ENCODE data around the gene GPSM3.
A peak's percentile ranks its signal among the peaks of the same experiment; 100 is the strongest.
"Not testable (repeated sequence)": the region's sequence is repeated elsewhere in the genome, so short reads cannot be mapped to it uniquely, and the experiment has no call there.

The GPSM3 gene

GRCh38 chr6:32200711-32201475 is 8.4 kb upstream of the GPSM3 start:
- no peak for DNase-seq

- no peak for DNase-seq
Observed at GRCh38 chr6:32198866-32199265, 6.4 kb upstream of the GPSM3 start.

DNA sequence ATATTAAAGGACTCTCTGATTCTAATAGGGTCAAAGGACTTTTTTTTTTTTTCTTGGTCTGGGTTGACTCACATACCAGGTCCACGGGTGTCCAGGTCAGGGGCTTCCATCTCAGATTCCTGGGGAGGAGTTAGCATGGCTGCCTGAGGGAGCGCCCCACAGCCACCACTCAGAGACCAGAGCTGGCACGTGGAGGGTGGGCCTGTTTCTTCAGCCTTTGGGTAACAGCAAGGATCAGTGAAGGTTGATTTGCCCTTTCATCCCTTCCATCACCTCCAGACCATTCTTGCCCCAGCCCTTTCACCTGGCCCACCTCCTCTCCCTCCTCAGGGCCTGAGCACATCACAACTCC is 5.9 kb upstream of the GPSM3 start:
- no peak for DNase-seq

DNA sequence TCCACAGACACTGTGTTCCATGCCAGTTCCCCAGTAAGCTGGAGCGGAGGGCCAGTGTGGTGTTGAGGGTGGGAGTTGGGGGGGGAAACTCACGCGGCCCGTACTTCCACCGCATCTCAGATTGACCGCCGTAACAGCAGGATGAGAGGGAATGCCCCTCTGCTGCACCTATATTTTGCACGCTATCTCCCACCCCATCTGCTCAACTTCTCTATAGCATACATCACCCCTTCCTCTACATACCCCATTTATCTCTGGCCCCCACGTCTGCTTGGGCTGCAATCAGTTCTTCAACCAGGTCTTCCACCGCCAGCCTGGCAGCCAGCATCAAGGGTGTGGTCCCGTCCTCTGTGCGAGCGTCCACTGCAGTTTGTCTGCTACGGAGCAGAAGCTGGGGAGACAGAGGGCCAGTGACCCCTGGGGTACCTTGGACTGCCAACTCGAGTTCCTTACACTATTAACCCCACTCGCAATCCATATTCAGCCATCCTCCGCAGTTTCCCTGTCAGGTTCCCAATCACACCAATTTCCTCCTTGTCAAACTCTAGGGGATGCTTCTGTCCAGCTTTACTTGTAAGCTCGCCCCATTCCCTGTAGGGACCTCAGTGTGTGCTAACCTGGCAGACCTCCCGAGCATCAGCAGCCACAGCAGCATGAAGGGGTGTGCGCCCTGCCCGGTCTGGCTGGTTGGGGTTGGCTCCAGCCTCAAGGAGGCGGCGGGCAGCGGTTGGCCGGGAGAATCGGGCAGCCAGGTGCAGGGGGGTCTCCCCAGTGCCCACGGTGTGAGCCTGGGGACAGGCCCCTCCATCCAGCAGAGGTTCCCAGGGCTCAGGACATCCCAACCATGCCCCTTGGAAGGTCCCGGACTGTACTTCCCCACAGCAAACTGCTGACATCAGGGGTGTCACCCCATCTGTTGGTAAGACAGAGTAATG is 4.5 kb upstream of the GPSM3 start:
- DNase-seq, result no peak

- no peak for DNase-seq
Observed at GRCh38 chr6:32195902-32196681, 3.6 kb upstream of the GPSM3 start.

- DNase-seq, result peak; percentile 95
Observed at GRCh38 chr6:32195652-32195901, 3.1 kb upstream of the GPSM3 start.

DNA sequence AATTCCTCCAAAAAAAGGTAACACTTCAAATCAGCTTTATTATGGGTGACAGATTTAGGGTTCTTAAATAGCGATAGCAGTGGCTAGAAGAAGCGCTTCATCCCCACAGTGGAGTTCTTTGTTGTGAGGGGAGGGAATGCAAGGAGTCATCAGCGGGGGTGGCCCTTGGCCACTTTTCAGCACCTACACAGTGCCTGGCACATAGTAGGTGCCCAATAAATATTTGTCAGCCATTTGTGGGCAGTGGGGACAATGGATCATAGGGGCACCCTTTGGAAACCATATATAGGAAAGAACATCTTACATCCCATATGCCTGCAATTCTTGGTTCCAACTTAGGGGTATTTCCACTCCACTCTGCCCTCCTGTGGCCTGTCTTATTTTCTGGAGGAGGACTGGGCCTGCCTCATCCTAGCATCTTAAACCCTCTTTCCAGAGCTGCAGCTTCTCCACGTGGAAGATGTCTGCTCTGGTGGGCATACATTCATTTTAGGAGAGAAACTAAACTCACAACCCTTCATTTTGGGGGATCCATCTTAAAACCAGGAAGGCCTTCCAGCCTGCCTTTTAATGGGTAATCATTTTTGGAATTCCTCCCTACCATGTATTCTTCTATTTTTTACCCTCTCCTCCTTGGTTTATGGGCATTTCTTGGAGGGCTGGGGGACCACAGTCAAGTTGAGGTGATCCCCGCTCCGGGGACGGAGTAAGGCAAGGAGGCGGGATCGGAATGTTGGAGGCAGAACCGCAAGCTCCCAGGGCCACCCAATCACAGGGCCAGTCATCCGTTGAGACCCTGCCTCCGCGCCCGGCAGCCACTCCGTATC is 2.6 kb upstream of the GPSM3 start:
- no peak for DNase-seq

GRCh38 chr6:32194388-32194787 is 1.9 kb upstream of the GPSM3 start:
- DNase-seq, result no peak

DNA sequence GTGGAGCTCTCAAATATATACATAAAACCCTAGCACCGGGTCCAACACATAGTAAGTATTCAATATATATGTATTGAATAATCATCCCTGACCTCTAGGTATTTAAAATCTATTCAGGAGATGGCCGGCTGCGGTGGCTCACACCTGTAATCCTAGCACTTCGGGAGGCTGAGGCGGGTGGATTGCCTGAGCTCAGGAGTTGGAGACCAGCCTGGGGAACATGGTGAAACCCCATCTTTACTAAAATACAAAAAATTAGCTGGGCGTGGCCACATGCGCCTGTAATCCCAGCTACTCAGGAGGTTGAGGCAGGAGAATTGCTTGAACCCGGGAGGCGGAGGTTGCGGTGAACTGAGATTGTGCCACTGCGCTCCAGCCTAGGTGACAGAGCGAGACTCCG is 653 bp upstream of the GPSM3 start:
- not testable (repeated sequence) for DNase-seq

GRCh38 chr6:32191696-32192607 is 491 bp downstream of the GPSM3 start:
- no peak for DNase-seq

- no peak for DNase-seq
Observed at GRCh38 chr6:32190911-32191677, 1.3 kb downstream of the GPSM3 start.

DNA sequence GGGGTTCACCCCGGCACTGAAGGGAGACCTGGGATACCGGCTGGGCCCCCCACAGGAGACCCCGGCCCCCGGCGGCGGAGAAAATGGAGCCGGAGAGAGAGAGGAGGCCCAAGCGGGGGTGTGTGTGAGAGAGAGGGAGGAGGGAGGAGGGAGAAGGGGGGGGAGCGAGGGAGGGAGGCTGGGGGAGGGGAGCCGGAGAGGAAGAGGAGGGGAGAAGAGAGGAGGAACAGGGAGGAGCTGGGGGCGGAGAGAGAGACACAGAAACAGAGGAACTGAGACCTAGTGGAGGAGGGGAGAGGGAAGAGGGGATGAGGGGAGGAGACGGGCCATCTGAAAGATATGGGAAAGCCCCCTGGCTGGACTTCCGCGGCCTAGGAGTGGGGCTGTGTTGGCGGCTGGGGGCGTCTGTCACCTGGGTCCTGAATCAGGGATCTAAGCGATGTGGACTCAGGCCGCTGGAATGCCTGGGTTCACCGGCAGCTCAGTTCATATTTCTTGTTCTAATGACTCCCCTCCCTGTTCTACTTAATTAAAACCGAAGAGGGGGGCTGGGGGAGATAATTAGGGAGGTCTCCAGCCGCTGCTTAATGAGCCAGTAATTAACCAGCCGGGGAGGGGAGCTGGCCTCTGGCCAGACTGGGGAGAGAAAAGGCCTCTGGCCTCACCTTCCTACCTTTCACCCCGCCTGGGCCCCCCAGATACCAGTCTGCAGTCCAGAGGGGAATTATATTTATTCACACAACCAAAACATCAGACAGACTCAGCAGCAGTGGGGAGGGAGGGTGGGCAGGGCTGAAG is 2.2 kb downstream of the GPSM3 start, which contains the start of gene PBX2:
Gene PBX2, minus strand, starts transcription at position 149 of the 798 bp plus-strand sequence. CDS start 287 bp downstream, outside the sequence.
- peak; percentile 74 for DNase-seq

- DNase-seq, result no peak
Observed at GRCh38 chr6:32189742-32190053, 2.7 kb downstream of the GPSM3 start.

DNA sequence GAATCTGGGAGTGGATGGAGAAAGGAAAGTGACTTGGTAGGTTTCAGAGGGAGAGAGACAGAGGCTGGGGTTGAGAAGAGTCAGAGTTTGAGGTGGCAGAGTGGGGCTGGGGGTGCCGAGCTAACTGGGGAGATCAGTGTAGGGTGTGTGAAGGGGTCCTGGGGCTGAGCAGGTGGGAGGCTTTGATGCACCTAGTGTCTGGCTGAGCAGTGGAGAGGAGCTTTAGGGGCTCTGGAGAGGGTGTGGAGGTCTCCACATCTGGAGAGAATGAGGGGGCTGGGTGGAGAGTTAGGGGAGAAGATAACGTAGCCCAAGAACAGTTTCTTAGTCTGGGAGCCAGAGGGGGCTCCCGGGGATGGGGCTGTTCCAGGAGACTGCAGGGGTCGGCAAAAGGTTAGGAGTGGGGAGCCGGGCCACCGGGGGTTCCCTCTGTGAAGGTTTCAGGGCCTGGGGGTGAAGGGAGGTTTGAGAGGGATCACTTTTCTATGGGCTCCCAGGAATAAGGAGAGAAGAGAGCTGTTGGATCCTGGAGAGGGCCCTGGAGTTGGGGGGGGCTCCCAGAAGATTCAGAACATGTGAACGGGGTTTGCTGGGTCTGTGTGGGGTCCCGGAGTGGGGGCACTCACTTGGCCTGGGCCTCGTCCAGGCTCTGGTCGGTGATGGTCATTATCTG is 3.2 kb downstream of the GPSM3 start:
- no peak for DNase-seq

- DNase-seq, result no peak
Observed at GRCh38 chr6:32188381-32189068, 3.9 kb downstream of the GPSM3 start.

- not testable (repeated sequence) for DNase-seq
Observed at GRCh38 chr6:32187725-32188380, 4.6 kb downstream of the GPSM3 start.

DNA sequence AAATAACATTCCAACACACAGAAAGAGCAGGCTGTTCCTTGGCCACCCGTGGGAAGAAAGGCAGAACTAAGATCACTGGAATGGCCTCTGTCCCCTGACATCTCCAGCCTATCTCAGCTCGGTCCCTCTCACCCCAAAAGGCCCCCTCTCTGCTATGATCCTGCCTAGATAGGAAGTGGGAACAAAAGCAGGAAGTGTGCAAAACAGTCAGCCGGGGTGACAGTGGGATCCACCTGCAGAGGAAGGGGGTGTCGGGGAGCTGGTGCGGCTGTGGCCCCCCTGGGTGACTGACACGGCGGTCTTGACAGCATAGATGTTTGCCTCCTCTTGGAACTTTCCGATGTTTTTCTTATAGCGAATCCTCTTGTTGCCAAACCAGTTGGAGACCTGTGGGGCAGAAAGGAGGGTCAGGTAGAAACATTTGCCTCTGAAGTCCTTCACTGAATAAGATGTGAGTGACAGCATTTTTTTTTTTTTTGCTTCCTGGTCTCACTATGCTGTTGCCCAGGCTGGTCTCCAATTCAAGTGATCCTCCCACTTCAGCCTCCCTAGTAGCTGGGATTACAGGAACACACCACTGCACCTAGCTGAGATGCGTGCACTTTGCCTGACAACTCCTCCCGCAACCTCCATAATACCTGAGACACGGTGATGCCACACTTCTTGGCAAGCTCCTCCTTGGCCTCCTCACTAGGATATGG is 5.3 kb downstream of the GPSM3 start:
- no peak for DNase-seq

Data from NCI-H1694 treated with DMSO at 0.1 percent for 48 hours (cell line).